GM23338 (cell line): ENCODE measurements around the gene SULT2B1. TPM values are rescaled to one million over a fixed set of nuclear protein-coding genes. Genes with fewer than 3 reads are reported as not detected.

ENCODE experiments used
- ATAC-seq: fragments of 200-7000 bp; cut with Tn5 transposase; 3 replicates; pipeline ENCODE4 v1.9.1; 2020
- DNase-seq: peaks from one replicate; pipeline ENCODE4 v3.0.0-alpha.2; 2015; ENCODE audit warnings: low spot score
- H2AFZ ChIP-seq: fragments of 200-600 bp; sonication (generic); 2 replicates; pipeline ENCODE4 v1.8.0; 2016; ENCODE audit warnings: antibody characterized with exemption, mild to moderate bottlenecking, moderate library complexity
- H3F3A ChIP-seq: fragments of 200-600 bp; sonication (generic); replicated peaks from 2 replicates; pipeline ENCODE4 v1.8.0; 2017; ENCODE audit warnings: antibody characterized with exemption, mixed run types, low read depth
- H3K27ac ChIP-seq: fragments of 200-600 bp; sonication (generic); 2 replicates; pipeline ENCODE4 v1.6.1; 2016; ENCODE audit warnings: low read depth
- H3K27me3 ChIP-seq: fragments of 200-600 bp; sonication (generic); 2 replicates; pipeline ENCODE4 v1.8.0; 2016; ENCODE audit warnings: mild to moderate bottlenecking, mixed run types, moderate library complexity; ENCODE audit not compliant: insufficient read depth
- H3K36me3 ChIP-seq: fragments of 200-600 bp; sonication (generic); 2 replicates; pipeline ENCODE4 v1.8.0; 2016; ENCODE audit warnings: mild to moderate bottlenecking; ENCODE audit not compliant: insufficient read depth
- H3K4me1 ChIP-seq: fragments of 200-600 bp; sonication (generic); 2 replicates; pipeline ENCODE4 v1.8.0; 2016; ENCODE audit warnings: mild to moderate bottlenecking, moderate library complexity; ENCODE audit not compliant: insufficient read depth
- H3K4me2 ChIP-seq: fragments of 200-600 bp; sonication (generic); 2 replicates; pipeline ENCODE4 v1.7.1; 2017; ENCODE audit warnings: mixed run types
- H3K4me3 ChIP-seq: fragments of 200-600 bp; sonication (generic); 2 replicates; pipeline ENCODE4 v1.6.1; 2016; ENCODE audit warnings: mixed run types
- H3K79me2 ChIP-seq: fragments of 200-600 bp; sonication (generic); replicated peaks from 2 replicates; pipeline ENCODE4 v1.8.0; 2017; ENCODE audit warnings: mild to moderate bottlenecking; ENCODE audit not compliant: insufficient read depth
- H3K9me2 ChIP-seq: fragments of 200-600 bp; sonication (generic); 2 replicates; pipeline ENCODE4 v1.8.0; 2017; ENCODE audit not compliant: insufficient read depth
- H4K20me1 ChIP-seq: fragments of 200-600 bp; sonication (generic); replicated peaks from 2 replicates; pipeline ENCODE4 v1.8.0; 2017; ENCODE audit warnings: mild to moderate bottlenecking; ENCODE audit not compliant: insufficient read depth
- H3K27ac Mint-ChIP-seq: 2 replicates; pipeline ENCODE4 v1.8.0; 2020; ENCODE audit warnings: inconsistent platforms, mild to moderate bottlenecking, moderate library complexity, mixed read lengths
- H3K27me3 Mint-ChIP-seq: 3 replicates; pipeline ENCODE4 v1.8.0; 2022; ENCODE audit warnings: low read depth, mild to moderate bottlenecking, moderate library complexity, mixed read lengths, inconsistent platforms; ENCODE audit not compliant: insufficient read depth, poor library complexity
- H3K36me3 Mint-ChIP-seq: 3 replicates; pipeline ENCODE4 v1.8.0; 2021; ENCODE audit warnings: low read depth, mild to moderate bottlenecking, inconsistent platforms, moderate library complexity, mixed read lengths
- H3K4me1 Mint-ChIP-seq: 3 replicates; pipeline ENCODE4 v1.8.0; 2020; ENCODE audit warnings: mild to moderate bottlenecking, inconsistent platforms, mixed read lengths
- H3K4me3 Mint-ChIP-seq: 3 replicates; pipeline ENCODE4 v1.8.0; 2021; ENCODE audit warnings: moderate library complexity, mild to moderate bottlenecking, inconsistent platforms, mixed read lengths
- H3K9me3 Mint-ChIP-seq: 3 replicates; pipeline ENCODE4 v1.8.0; 2020; ENCODE audit warnings: moderate library complexity, mild to moderate bottlenecking, inconsistent platforms, mixed read lengths
- CREB1 ChIP-seq: fragments of 250-450 bp; sonication (Bioruptor Pico); IDR thresholded peaks from 2 replicates; pipeline ENCODE4 v1.5.0; 2020; ENCODE audit warnings: low read depth, mild to moderate bottlenecking, moderate library complexity
- EZH2 ChIP-seq: fragments of 200-600 bp; sonication (generic); IDR thresholded peaks from one replicate; pipeline ENCODE4 v1.8.0; 2017; ENCODE audit warnings: antibody characterized with exemption, mild to moderate bottlenecking, low read depth; ENCODE audit not compliant: unreplicated experiment
- JUNB ChIP-seq: IDR thresholded peaks from one replicate; pipeline ENCODE4 v1.6.1; 2016; ENCODE audit warnings: antibody characterized with exemption; ENCODE audit not compliant: unreplicated experiment
- REST ChIP-seq: IDR thresholded peaks from one replicate; pipeline ENCODE4 v1.6.1; 2018; ENCODE audit warnings: antibody characterized with exemption; ENCODE audit not compliant: unreplicated experiment
- STAT1 ChIP-seq: IDR thresholded peaks from one replicate; pipeline ENCODE4 v1.6.1; 2016; ENCODE audit warnings: antibody characterized with exemption; ENCODE audit not compliant: unreplicated experiment
- ZNF114 ChIP-seq: fragments of 250-450 bp; sonication (Bioruptor Pico); IDR thresholded peaks from 2 replicates; pipeline ENCODE4 v1.5.0; 2020; ENCODE audit warnings: mild to moderate bottlenecking, moderate library complexity
- ZNF331 ChIP-seq: fragments of 250-450 bp; sonication (Bioruptor Pico); IDR thresholded peaks from 2 replicates; pipeline ENCODE4 v1.5.0; 2020; ENCODE audit warnings: low read depth, mild to moderate bottlenecking, moderate library complexity
- polyA plus RNA-seq: library from polyadenylated mRNA; unstranded; fragments of >200 nt; fragmentation: Nextera tagmentation; extraction: Ambion mirVana; gene quantifications from 2 replicates; pipeline ENCODE4 v1.2.1, GENCODE V29; 2016
- total RNA-seq: library from RNA; depleted of rRNA; stranded (reverse); fragments of >200 nt; shearing (Covaris generic); gene quantifications from 2 replicates; pipeline ENCODE4 v1.2.3, GENCODE V29; 2014

SULT2B1 gene
- total and polyA plus RNA-seq, 2 experiments from 2014 or later = 1.3 to 2.5 TPM

GRCh38 chr19:48530066-48530720 lies 21.8 kb upstream of the SULT2B1 start:
- no peak for TF ChIP-seq ZNF331 (CRISPR knock-in tag)
- TF ChIP-seq ZNF114 (CRISPR knock-in tag) = no peak
- TF ChIP-seq CREB1 (CRISPR knock-in tag) = no peak
- no peak for TF ChIP-seq STAT1
- Histone ChIP-seq H2AFZ (peak overlapping the region; percentile 94), H3F3A (no peaks in the 10 kb centered on the region), H4K20me1 (no peaks in the 10 kb centered on the region), H3K27me3 (no peaks in the 10 kb centered on the region), H3K4me3 (no peak overlapping the region), H3K27ac (no peak overlapping the region), H3K4me2 (no peak overlapping the region), H3K4me1 (no peaks in the 10 kb centered on the region), H3K79me2 (no peaks in the 10 kb centered on the region), H3K36me3 (peaks cover 8% of the 10 kb centered on the region; the same call in 1 of the 2 replicates), H3K9me2 (no peaks in the 10 kb centered on the region)
- DNase-seq (peak; percentile 38), ATAC-seq (no peak)
- Mint-ChIP-seq H3K27ac (no peak overlapping the region), H3K27me3 (peaks cover 12% of the 10 kb centered on the region), H3K4me1 (peaks cover 7% of the 10 kb centered on the region), H3K9me3 (peaks cover 37% of the 10 kb centered on the region), H3K36me3 (peaks cover 20% of the 10 kb centered on the region; the same call in 2 of the 3 replicates), H3K4me3 (no peak overlapping the region)

GRCh38 chr19:48530770-48531169 lies 21.2 kb upstream of the SULT2B1 start:
- no peaks in the 10 kb centered on the region for H3F3A ChIP-seq
- peaks cover 12% of the 10 kb centered on the region for H3K27me3 Mint-ChIP-seq
- no peak overlapping the region for H3K4me3 Mint-ChIP-seq
- H3K27ac ChIP-seq = no peak overlapping the region
- H2AFZ ChIP-seq = 0 out of 2 replicates have a peak overlapping the region, but pooled peaks have one; percentile 18
- H3K4me3 ChIP-seq = no peak overlapping the region
- no peak overlapping the region for H3K27ac Mint-ChIP-seq
- H3K36me3 ChIP-seq = peaks cover 8% of the 10 kb centered on the region; the same call in 1 of the 2 replicates
- H3K79me2 ChIP-seq = no peaks in the 10 kb centered on the region
- H3K9me2 ChIP-seq = no peaks in the 10 kb centered on the region
- no peak for DNase-seq
- no peak overlapping the region for H3K4me2 ChIP-seq
- H4K20me1 ChIP-seq = no peaks in the 10 kb centered on the region
- TF ChIP-seq JUNB (no peak), REST (no peak), STAT1 (no peak)
- peaks cover 20% of the 10 kb centered on the region; the same call in 2 of the 3 replicates for H3K36me3 Mint-ChIP-seq
- H3K9me3 Mint-ChIP-seq = peaks cover 37% of the 10 kb centered on the region
- no peaks in the 10 kb centered on the region for H3K4me1 ChIP-seq
- peaks cover 7% of the 10 kb centered on the region for H3K4me1 Mint-ChIP-seq
- no peak for ATAC-seq
- H3K27me3 ChIP-seq = no peaks in the 10 kb centered on the region

GRCh38 chr19:48533770-48534169 lies 18.2 kb upstream of the SULT2B1 start:
- H3F3A ChIP-seq = no peaks in the 10 kb centered on the region
- no peak overlapping the region for H3K27ac ChIP-seq
- no peaks in the 10 kb centered on the region for H3K4me1 ChIP-seq
- Mint-ChIP-seq H3K36me3 (peaks cover 5% of the 10 kb centered on the region; the same call in 2 of the 3 replicates), H3K27me3 (peaks cover 3% of the 10 kb centered on the region), H3K4me3 (no peak overlapping the region), H3K9me3 (peaks cover 10% of the 10 kb centered on the region), H3K27ac (no peak overlapping the region), H3K4me1 (peaks cover 4% of the 10 kb centered on the region; the same call in 2 of the 3 replicates)
- no peaks in the 10 kb centered on the region; the same call in 1 of the 2 replicates for H3K36me3 ChIP-seq
- H3K27me3 ChIP-seq = no peaks in the 10 kb centered on the region
- H3K4me3 ChIP-seq = no peak overlapping the region
- H3K9me2 ChIP-seq = no peaks in the 10 kb centered on the region
- DNase-seq (no peak), ATAC-seq (no peak)
- no peaks in the 10 kb centered on the region for H3K79me2 ChIP-seq
- H3K4me2 ChIP-seq = no peak overlapping the region
- H4K20me1 ChIP-seq = no peaks in the 10 kb centered on the region
- H2AFZ ChIP-seq = no peak overlapping the region
- no peak for TF ChIP-seq EZH2
